GM18909 (cell line): ENCODE results near the gene TARBP2.
"Not testable (repeated sequence)": the region's sequence is repeated elsewhere in the genome, so short reads cannot be mapped to it uniquely, and the experiment has no call there.

Source experiments
- ATAC-seq: cut with Tn5 transposase; IDR thresholded peaks from one replicate; pipeline ENCODE4 v1.9.1; 2021; ENCODE audit warnings: mild to moderate bottlenecking; ENCODE audit not compliant: unreplicated experiment, poor library complexity

The TARBP2 gene

GRCh38 chr12:53550131-53550530 is 49.0 kb downstream of the TARBP2 start:
- not testable (repeated sequence) for ATAC-seq

GRCh38 chr12:53550595-53550994 is 49.5 kb downstream of the TARBP2 start:
- no peak for ATAC-seq

GRCh38 chr12:53551889-53552291 is 50.8 kb downstream of the TARBP2 start:
- no peak for ATAC-seq

- no peak for ATAC-seq
Observed at GRCh38 chr12:53552361-53553327, 51.6 kb downstream of the TARBP2 start.
